Retinal pigment epithelial cell (primary cell): Measurements from ENCODE around the gene PITPNC1.
"Not testable (repeated sequence)": the region's sequence is repeated elsewhere in the genome, so short reads cannot be mapped to it uniquely, and the experiment has no call there.

Experiments used
- DNase-seq: peaks from one replicate; pipeline ENCODE4 v3.0.0-alpha.2; 2010; ENCODE audit warnings: low read depth
- H3K4me3 ChIP-seq: 2 replicates; pipeline ENCODE4 v1.5.1; 2011; ENCODE audit warnings: mild to moderate bottlenecking, low read length, control low read depth, moderate library complexity
- CTCF ChIP-seq: conservative IDR thresholded peaks from 2 replicates; pipeline ENCODE4 v1.5.1; 2011; ENCODE audit warnings: low read depth, low read length, control low read depth, inconsistent platforms

Gene PITPNC1

GRCh38 chr17:67648032-67648905 is 271.2 kb downstream of the PITPNC1 start:
- H3K4me3 ChIP-seq, result no peak overlapping the region
- DNase-seq, result no peak
- no peak for TF ChIP-seq CTCF

GRCh38 chr17:67648906-67649295 is 271.8 kb downstream of the PITPNC1 start:
- H3K4me3 ChIP-seq, DNase-seq: not testable (repeated sequence)

GRCh38 chr17:67649891-67650290 is 272.8 kb downstream of the PITPNC1 start:
- no peak for TF ChIP-seq CTCF
- no peak overlapping the region for H3K4me3 ChIP-seq
- DNase-seq, result no peak

- H3K4me3 ChIP-seq, DNase-seq: not testable (repeated sequence)
These were observed 274.1 kb downstream of the PITPNC1 start for GRCh38 chr17:67651218-67651579.

- TF ChIP-seq CTCF, result no peak
These were observed 275.4 kb downstream of the PITPNC1 start for GRCh38 chr17:67652433-67652832.

GRCh38 chr17:67655478-67656148 is 278.5 kb downstream of the PITPNC1 start:
- no peak overlapping the region for H3K4me3 ChIP-seq
- no peak for TF ChIP-seq CTCF
- DNase-seq, result no peak

More at GRCh38 chr17:67652433-67652832, 275.4 kb downstream of the PITPNC1 start:
- DNase-seq, result no peak
- no peak overlapping the region for H3K4me3 ChIP-seq

GRCh38 chr17:67656494-67657203 is 279.6 kb downstream of the PITPNC1 start:
- no peak for TF ChIP-seq CTCF
- no peak for DNase-seq
- no peak overlapping the region for H3K4me3 ChIP-seq
